Right forelimb (tissue), 1 donor: Measurements from ENCODE around the gene MAPK1.
A peak's percentile ranks its signal among the peaks of the same experiment; 100 is the strongest.
"Not testable (repeated sequence)": the region's sequence is repeated elsewhere in the genome, so short reads cannot be mapped to it uniquely, and the experiment has no call there.

Experiments used
- DNase-seq: peaks from one replicate; pipeline ENCODE4 v3.0.0-alpha.2; 2018

MAPK1 gene

DNA sequence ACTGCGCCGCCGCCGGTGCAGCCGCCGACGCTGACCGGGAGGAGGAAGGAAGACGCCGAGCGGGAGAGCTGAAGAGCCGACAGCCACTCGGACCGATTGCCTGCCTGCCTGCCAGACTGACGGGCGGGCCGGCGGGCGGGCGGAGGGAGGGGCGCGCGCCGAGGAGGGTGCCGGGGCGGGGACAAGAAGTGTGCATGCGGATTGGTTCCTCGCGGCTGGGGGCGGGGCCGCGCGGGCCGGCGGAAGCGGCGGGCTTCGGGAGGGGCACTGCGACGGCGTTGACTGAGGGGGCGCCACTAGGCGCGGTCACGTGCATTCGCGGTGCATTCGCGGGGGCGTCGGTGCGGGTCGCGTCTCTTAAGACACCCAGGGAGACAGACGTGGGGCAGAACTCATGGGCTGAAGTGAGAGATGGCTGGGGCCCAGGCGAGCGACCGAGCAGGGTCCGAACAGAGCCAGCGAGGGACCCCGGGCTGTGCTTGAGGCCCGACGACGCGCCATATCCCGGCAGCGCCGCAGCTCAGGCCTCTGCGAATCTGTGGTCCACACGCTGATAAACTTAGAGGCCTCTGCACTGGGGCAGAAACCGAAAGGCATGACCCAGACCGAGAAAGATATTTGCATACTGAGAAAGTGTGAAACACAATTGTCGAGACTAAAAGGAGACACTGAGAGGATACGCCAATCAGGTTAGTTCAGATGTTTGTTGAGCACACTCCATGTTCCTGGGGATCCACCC lies at the start of gene MAPK1:
Gene MAPK1, minus strand, starts transcription at position 118 of the 739 bp plus-strand sequence. CDS start 205 bp downstream, outside the sequence.
- peak; percentile 95 for DNase-seq

DNA sequence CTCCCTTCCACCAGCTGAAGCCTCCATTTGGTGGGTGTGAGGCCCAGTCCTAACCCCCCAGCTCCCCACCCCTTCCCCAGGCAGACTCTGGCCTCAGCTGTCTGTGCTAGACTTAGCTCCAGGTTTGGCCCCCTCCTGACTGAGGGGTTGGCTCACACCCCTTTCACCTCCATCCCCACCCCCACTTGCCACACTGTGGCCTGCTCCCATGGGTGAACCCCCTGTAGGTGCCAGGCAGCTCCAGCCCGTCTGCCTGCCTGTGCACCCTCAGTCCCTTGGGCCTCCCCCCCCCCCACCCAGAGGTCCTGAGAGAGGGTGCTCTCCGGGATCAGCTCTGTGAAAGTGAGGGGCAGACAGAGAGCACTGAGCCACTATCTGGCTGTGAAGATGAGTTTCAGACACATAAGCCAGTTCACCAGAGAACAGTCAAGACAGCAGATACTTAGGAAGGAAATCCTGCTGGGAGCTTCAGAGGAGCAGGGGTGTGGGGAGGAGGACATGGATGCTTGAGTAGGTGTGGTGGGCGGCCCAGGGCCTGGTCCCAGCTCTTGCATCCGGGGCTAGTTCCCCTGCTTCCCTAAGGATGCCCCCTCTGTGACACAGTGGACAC lies 49.0 kb upstream of the MAPK1 start:
- DNase-seq = no peak

DNA sequence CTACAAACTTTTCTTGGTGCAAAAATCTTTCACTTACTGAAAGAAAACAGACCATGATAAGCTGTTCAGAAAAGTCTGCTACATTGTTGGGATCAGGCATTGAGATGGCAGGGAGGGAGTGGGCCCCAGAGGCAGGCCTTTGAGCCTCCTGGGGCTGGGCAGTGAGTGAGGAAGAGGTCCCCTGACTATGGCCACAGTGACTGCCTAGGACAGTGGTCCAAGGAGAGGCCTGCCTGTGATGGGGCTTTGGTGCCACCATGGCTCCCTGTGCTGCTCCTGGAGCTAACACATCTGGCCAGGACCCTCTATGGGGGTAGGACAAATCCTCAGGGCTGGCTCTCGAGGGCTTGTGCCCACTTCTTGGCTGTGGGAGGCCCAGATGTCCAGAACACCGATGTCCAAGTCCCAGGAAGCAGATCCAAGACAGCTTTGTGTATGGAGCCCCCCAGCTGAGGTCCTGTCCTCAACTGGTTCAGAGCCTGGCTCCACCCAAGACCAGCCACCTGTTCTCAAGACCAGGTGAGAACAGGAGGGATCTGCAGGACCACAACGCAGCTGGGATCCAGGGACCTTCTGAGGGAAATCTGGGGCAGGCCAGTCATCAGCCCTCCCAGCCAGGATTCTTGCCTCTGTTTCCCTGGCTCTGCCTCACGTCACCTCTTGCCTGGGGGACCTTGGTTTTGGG lies 48.3 kb upstream of the MAPK1 start:
- no peak for DNase-seq

DNA sequence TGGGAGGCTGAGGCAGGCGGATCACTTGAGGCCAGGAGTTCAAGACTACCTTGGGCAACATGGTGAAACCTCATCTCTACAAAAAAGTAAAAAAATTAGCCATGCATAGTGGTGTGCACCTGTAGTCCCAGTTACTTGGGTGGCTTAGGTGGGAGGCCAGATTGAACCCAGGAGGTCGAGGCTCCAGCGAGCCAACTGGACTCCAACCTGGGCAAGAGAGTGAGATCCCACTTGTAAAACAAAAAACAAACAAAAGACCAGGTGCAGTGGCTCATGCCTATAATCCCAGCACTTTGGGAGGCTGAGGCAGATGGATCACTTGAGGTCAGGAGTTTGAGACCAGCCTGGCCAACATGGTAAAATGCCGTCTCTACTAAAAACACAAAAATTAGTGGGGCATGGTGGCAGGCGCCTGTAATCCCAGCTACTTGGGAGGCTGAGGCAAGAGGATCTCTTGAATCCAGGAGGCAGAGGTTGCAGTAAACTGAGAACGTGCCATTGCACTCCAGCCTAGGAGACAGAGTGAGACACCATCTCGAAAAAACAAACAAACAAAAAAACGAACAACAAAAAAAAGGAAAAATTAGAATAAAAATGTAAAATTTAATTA lies 46.7 kb upstream of the MAPK1 start:
- DNase-seq = not testable (repeated sequence)

DNA sequence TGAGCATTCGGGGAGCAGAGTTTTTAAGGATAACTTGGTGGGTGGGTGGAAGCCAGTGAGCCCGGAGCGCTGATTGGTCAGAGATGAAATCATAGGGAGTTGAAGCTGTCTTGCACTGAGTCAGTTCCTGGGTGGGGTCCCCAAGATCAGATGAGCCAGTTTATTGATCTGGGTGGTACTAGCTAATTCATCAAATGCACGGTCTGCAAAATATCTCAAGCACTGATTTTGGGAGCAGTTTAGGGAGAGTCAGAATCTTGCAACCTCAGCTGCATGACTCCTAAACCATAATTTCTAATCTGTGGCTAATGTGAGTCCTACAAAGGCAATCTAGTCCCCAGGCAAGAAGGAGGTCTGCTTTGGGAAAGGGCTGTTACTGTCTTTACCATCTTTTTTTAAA lies 42.9 kb upstream of the MAPK1 start:
- not testable (repeated sequence) for DNase-seq

DNA sequence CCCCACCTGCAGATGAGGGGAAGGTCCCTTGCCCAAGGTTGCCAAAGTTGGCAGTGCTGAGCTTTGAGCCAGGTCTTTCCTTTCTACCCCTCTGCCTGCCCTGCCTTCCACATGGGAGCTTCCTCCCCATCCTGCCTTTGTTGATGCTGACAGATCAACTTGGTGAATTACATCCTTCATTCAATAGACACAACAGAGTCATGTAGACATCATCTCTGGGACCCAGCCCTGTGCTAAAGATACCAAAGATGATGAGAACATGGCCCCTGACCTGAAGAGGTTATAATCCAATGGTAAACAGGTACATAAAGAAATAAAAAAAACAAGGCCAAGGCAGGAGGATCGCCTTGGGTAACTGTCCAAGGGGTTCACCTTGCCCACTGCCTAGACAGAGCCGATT lies 42.4 kb upstream of the MAPK1 start:
- DNase-seq = no peak

DNA sequence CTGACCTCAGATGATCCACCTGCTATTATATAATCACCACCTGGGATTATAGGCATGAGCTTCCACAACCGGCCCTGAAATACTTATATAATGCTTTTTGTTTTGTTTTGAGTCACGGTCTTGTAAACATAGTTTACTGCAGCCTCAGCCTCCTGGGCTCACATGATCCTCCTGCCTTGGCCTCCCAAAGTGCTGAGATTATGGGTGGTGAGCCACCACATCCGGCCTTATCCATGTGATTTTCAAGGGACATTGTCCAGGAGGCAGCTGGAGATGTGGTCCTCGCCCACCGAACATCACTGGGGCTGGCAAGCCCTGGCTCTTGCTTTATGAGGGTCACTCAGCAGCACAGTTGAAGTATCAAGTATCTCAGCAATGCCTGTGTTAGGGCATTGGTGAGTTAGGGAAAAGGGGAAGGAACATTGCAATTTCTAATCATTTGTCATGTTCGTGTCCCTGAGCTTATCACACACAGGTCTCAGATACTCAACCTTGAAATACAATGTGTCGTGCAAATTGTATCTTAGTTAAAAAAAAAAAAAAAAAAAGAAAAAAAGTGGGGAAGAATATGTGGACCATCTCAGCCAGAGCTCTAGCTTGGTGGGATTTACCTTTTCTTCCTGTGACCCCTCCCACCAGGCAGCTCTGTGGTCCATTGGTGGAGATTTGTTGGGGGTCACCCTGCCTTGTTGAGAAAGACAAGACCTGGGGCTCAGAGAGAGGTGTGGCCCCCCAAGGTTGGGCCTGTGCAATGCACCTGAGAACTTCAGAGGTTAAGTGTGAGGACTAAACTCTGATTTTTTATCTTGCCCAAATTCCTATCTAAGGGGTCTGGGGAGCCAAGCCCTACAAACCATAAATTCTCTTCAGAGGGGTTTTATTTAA lies 40.4 kb upstream of the MAPK1 start:
- no peak for DNase-seq

DNA sequence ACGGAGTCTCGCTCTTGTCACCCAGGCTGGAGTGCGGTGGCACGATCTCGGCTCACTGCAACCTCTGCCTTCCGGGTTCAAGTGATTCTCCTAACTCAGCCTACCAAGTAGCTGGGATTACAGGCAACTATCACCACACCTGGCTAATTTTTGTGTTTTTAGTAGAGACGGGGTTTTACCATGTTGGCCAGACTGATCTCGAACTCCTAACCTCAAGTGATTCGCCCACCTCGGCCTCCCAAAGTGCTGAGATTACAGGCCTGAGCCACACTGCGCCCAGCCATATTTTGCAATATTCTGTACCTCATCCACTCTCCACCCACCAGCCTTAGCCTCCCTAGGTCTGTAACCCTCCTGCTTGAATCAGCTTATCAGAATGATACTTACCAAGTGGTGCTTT lies 37.8 kb upstream of the MAPK1 start:
- DNase-seq = not testable (repeated sequence)

DNA sequence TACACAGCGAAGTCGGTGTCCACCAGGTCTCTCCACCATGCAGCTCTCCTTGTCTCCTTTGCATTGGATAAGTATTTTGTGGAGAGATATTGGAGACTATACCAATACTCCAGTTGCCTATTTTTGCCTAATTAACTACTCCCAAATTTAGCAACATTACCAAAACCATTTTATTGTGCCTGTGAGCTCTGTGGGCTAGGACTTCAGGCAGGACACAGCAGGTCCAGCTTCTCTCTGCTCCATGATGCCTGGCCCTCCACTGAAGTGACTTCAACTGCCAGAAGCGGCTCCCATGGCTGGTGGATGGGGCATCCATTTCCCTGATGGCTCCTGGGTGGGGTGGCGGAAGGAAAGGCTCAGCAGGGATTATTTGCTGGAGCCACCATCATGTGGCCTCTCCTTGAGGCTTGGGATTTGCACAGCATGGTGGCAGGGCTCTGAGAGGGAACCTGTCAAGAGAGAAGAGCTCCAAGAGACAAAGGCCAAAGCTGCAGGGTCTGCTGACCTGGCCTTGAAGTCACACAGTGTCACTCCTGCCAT lies 36.9 kb upstream of the MAPK1 start:
- DNase-seq = no peak

DNA sequence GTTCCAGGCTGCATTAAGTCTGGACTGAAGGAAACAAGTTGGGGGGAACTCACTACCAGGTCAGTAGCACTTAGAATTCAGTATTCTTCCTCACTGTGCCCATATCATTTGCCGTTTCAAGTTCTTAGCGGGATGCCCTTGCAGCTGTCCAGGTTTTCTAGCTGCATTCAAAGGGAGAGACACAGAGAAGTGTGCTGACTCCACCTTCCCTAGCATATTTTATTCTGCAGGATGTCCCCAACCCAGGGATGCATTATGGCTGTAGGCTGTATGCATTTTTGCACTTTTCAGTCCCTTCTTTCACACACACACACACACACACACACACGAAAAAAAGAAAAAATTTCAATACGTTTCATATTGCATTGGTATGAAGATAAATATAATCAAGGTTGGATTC lies 35.8 kb upstream of the MAPK1 start:
- DNase-seq = no peak

DNA sequence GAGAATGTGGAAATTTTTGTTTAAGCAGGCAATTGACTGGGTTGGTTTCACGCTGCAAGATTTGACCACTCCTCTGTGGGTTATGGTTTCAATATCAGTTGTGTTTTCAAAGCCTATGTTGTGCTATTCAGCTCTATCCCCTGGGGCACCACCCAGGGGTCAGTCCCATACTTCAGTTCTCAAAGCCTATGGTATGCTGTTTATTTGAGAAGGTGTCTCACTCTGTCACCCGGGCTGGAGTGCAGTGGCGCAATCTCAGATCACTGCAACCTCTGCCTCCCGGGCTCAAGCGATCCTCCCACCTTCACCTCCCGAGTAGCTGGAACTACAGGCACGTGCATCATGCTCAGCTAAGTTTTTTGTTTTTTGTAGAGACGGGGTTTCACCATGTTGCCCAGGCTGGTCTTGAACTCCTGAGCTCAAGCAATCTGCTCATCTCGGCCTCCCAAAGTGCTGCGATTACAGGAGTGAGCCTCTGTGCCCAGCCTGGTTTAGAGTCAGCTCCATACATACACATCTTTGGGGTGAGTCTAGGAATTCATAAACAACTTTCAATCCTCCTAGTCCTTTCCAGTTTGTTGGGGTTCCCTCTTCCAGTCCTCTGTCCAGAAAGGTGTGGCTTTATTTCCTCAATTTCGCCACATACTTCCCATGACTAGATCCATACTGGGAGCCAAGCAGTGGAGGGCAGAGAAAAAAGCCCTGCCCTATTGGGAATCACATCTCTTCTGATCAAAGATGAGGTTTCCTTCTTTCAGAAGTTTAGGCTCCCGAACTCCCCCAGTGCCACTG lies 35.0 kb upstream of the MAPK1 start:
- DNase-seq = no peak

DNA sequence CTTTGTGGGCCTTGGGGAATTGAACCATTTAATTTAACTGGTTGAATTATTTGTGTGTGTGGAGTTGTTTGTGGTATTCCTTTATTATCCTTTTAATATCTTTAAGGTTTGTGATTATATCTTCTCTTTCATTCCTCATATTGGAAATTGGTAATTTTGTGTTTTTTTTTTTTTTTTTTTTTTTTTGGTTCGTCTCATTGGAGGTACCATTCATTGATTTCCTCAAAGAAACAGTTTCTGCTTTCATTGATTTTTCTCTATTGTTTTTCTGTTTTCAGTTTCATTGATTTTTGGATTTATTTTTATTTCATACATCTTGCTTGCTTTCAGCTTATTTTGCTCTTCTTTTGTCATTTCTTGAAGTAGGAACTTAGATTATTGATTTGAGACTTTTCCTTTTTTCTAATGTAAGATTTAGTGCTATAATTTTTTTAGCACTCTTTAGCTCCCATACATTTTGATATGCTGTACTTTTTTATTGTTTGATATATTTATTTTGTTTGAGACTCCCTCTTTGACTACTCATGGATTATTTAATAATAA lies 31.0 kb upstream of the MAPK1 start:
- no peak for DNase-seq

DNA sequence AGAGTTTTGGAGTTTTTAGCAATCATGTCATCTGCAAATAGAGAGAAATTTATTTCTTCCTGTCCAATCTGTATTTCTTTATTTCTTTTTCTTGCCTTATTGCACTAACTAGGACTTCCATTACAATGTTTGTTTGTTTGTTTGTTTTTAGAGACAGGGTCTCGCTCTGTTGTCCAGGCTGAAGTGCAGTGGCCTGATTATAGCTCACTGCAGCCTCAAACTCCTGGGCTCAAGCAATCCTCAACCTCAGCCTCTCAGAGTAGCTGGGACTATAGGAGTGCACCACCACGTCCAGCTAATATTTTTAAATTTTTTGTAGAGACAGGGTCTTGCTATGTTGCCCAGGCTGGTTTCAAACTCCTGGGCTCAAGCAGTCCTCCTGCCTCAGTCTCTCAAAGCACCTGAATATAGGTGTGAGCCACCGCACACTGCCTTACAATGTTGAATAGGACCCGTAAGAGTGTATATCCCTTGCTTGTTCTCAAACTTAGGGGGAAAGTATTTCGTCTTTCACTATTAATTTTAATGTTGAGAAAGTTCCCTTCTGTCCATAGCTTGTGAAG lies 29.6 kb upstream of the MAPK1 start:
- no peak for DNase-seq

DNA sequence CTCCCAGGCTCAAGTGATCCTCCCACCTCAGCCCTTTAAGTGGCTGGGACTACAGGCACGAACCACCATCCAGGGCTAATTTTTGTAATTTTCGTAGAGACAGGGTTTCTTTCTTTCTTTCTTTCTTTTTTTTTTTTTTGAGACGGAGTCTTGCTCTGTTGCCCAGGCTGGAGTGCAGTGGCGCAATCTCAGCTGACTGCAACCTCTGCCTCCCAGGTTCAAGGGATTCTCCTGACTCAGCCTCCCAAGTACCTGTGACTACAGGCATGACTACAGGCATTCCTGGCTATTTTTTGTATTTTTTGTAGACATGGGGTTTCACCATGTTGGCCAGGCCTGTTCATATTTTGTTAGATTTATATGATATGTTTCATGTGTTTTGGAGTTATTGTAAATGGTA lies 28.8 kb upstream of the MAPK1 start:
- not testable (repeated sequence) for DNase-seq

DNA sequence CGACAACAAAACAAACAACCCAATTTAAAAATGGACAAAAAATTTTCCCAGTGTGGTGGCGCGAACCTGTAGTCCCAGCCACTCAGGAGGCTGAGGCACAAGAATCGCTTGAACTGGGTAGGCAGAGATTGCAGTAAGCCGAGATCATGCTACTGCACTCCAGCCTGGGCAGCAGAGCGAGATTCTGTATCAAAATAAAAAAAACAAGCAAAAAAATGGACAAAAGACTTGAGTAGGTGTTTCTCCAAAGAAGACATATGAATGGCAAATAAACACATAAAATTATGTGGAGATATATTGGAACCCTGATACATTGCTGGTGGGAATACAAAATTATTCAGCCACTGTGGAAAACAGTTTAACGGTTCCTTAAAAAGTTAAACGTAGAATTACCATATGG lies 27.4 kb upstream of the MAPK1 start:
- no peak for DNase-seq

DNA sequence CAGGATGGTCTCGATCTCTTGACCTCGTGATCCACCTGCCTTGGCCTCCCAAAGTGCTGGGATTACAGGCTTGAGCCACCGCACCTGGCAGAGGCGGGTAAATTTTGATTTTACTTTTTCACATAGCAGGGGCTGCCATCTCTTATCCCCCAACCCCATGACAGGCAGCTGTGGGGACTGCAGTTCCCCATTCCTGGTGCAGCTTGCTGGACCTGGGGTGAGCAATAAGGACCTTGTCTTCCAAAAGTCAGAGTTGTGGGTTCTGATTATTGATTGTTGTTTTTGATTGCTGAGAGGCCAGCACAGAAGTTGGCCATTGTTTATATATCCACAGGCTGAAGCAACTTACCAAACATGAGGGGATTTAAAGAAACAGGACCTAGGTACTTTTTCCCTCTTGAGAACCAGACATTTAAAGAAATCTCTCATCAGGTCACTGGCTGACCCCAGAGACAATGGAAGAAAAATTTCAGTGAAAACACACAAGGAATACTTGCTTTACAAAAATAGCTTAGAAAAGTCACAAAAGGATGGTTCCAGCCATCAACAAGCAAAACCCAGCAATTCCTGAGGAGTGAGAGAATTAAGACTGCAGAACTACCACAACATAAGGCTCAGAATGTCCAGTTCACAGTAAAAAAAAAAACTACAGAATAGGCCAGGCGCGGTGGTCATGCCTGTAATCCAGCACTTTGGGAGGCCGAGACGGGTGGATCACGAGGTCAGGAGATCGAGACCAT lies 22.0 kb upstream of the MAPK1 start:
- DNase-seq = no peak

DNA sequence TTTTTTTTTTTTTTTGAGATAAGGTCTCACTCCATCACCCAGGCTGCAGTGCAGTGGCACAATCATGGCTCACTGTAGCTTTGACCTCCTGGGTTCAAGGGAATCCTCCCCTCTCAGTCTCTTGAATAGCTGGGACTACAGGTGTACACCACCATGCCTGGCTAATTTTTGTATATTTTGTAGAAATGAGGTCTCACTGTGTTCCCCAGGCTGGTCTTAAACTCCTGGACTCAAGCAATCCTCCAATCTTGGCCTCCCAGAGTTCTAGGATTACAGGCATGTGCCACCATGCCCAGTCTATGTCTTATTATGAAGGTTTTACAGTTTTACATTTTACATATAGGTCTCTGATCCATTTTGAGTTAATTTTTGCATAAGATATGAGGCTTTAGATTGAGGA lies 20.4 kb upstream of the MAPK1 start:
- no peak for DNase-seq

DNA sequence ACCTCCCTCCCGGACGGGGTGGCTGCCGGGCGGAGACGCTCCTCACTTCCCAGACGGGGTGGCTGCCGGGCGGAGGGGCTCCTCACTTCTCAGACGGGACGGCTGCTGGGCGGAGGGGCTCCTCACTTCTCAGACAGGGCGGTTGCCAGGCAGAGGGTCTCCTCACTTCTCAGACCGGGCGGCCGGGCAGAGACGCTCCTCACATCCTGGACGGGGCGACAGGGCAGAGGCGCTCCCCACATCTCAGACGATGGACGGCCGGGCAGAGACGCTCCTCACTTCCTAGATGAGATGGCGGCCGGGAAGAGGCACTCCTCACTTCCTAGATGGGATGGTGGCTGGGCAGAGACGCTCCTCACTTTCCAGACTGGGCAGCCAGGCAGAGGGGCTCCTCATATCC lies 16.5 kb upstream of the MAPK1 start:
- not testable (repeated sequence) for DNase-seq

DNA sequence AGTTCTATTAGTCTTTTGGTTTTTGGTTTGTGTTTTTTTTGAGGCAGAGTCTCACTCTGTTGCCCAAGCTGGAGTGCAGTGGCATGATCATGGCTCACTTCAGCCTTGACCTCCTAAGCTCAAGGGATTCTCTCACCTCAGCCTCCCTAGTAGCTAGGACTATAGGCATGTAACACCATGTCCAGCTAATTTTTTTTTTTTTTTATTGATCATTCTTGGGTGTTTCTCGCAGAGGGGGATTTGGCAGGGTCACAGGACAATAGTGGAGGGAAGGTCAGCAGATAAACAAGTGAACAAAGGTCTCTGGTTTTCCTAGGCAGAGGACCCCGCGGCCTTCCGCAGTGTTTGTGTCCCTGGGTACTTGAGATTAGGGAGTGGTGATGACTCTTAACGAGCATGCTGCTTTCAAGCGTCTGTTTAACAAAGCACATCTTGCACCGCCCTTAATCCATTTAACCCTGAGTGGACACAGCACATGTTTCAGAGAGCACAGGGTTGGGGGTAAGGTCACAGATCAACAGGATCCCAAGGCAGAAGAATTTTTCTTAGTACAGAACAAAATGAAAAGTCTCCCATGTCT lies 15.4 kb upstream of the MAPK1 start:
- DNase-seq = not testable (repeated sequence)
